GM23338 (cell line): ENCODE measurements around the gene PDZD7.

Experiments used
- CREB1 ChIP-seq: fragments of 250-450 bp; sonication (Bioruptor Pico); IDR thresholded peaks from 2 replicates; pipeline ENCODE4 v1.5.0; 2020; ENCODE audit warnings: low read depth, mild to moderate bottlenecking, moderate library complexity
- CTCF ChIP-seq, 2 experiments: fragments of 200-600 bp in 1 of 2; sonication (generic) in 1 of 2; conservative IDR thresholded peaks; 2 replicates each; pipeline versions ENCODE4 v1.5.1 to v1.6.1; 2016 to 2017; ENCODE audit warnings: antibody characterized with exemption in 2 of 2, low read depth in 2 of 2, mild to moderate bottlenecking in 2 of 2, moderate library complexity in 1 of 2
- ETS1 ChIP-seq: IDR thresholded peaks from 2 replicates; pipeline ENCODE4 v1.6.1; 2016; ENCODE audit warnings: antibody characterized with exemption
- EZH2 ChIP-seq: fragments of 200-600 bp; sonication (generic); IDR thresholded peaks from one replicate; pipeline ENCODE4 v1.8.0; 2017; ENCODE audit warnings: antibody characterized with exemption, mild to moderate bottlenecking, low read depth; ENCODE audit not compliant: unreplicated experiment
- EZH2phosphoT487 ChIP-seq: fragments of 200-600 bp; sonication (generic); IDR thresholded peaks from one replicate; pipeline ENCODE4 v1.8.1; 2018; ENCODE audit warnings: antibody characterized with exemption; ENCODE audit not compliant: unreplicated experiment
- JUNB ChIP-seq: IDR thresholded peaks from one replicate; pipeline ENCODE4 v1.6.1; 2016; ENCODE audit warnings: antibody characterized with exemption; ENCODE audit not compliant: unreplicated experiment
- NANOG ChIP-seq: IDR thresholded peaks from 2 replicates; pipeline ENCODE4 v1.6.1; 2016; ENCODE audit warnings: antibody characterized with exemption, borderline replicate concordance
- POLR2AphosphoS5 ChIP-seq: IDR thresholded peaks from 2 replicates; pipeline ENCODE4 v1.6.1; 2016; ENCODE audit warnings: antibody characterized with exemption, low read depth
- REST ChIP-seq: IDR thresholded peaks from one replicate; pipeline ENCODE4 v1.6.1; 2018; ENCODE audit warnings: antibody characterized with exemption; ENCODE audit not compliant: unreplicated experiment
- STAT1 ChIP-seq: IDR thresholded peaks from one replicate; pipeline ENCODE4 v1.6.1; 2016; ENCODE audit warnings: antibody characterized with exemption; ENCODE audit not compliant: unreplicated experiment
- ZNF114 ChIP-seq: fragments of 250-450 bp; sonication (Bioruptor Pico); IDR thresholded peaks from 2 replicates; pipeline ENCODE4 v1.5.0; 2020; ENCODE audit warnings: mild to moderate bottlenecking, moderate library complexity
- ZNF331 ChIP-seq: fragments of 250-450 bp; sonication (Bioruptor Pico); IDR thresholded peaks from 2 replicates; pipeline ENCODE4 v1.5.0; 2020; ENCODE audit warnings: low read depth, mild to moderate bottlenecking, moderate library complexity

GRCh38 chr10:101000127-101000914 is 30.6 kb downstream of the PDZD7 start:
- no peak for TF ChIP-seq CTCF (conservative IDR thresholded peaks at IDR 0.05; ENCODE audit: low read depth in 2 of 2)
- no peak for TF ChIP-seq CREB1 (CRISPR knock-in tag)
- no peak for TF ChIP-seq JUNB
- TF ChIP-seq REST = no peak
- no peak for TF ChIP-seq EZH2phosphoT487
- TF ChIP-seq ZNF331 (CRISPR knock-in tag) = no peak
- TF ChIP-seq EZH2 = no peak
- TF ChIP-seq POLR2AphosphoS5 = no peak
- no peak for TF ChIP-seq STAT1
- no peak for TF ChIP-seq NANOG
- TF ChIP-seq ETS1 = no peak
- TF ChIP-seq ZNF114 (CRISPR knock-in tag) = no peak
